Ishikawa (cell line): ENCODE measurements around the gene TMBIM6.
A peak's percentile ranks its signal among the peaks of the same experiment; 100 is the strongest.

Experiments used
- CEBPB ChIP-seq: IDR thresholded peaks from 2 replicates; pipeline ENCODE4 v1.6.1; 2012
- CREB1 ChIP-seq: IDR thresholded peaks from 2 replicates; pipeline ENCODE4 v1.6.1; 2012; ENCODE audit warnings: low read depth
- EGR1 ChIP-seq: IDR thresholded peaks from 2 replicates; pipeline ENCODE4 v1.6.1; 2012
- EP300 ChIP-seq: IDR thresholded peaks from 2 replicates; pipeline ENCODE4 v1.6.1; 2012; ENCODE audit warnings: borderline replicate concordance
- FOXM1 ChIP-seq: IDR thresholded peaks from 2 replicates; pipeline ENCODE4 v1.6.1; 2012; ENCODE audit warnings: low read depth, borderline replicate concordance
- NFIC ChIP-seq: IDR thresholded peaks from 2 replicates; pipeline ENCODE4 v1.6.1; 2012
- RAD21 ChIP-seq: IDR thresholded peaks from 2 replicates; pipeline ENCODE4 v1.6.1; 2012; ENCODE audit warnings: low read depth
- TAF1 ChIP-seq: IDR thresholded peaks from 2 replicates; pipeline ENCODE4 v1.6.1; 2012; ENCODE audit warnings: low read depth, mild to moderate bottlenecking
- TCF12 ChIP-seq: IDR thresholded peaks from 2 replicates; pipeline ENCODE4 v1.6.1; 2012; ENCODE audit warnings: low read depth
- TEAD4 ChIP-seq: IDR thresholded peaks from 2 replicates; pipeline ENCODE4 v1.6.1; 2012
- USF1 ChIP-seq: IDR thresholded peaks from 2 replicates; pipeline ENCODE4 v1.6.1; 2012
- YY1 ChIP-seq: IDR thresholded peaks from 2 replicates; pipeline ENCODE4 v1.6.1; 2012; ENCODE audit warnings: low read depth
- ZBTB7A ChIP-seq: IDR thresholded peaks from 2 replicates; pipeline ENCODE4 v1.6.1; 2012; ENCODE audit warnings: low read depth
- TF ChIP-seq, protein P1 (sequence below): IDR thresholded peaks from 2 replicates; pipeline ENCODE4 v1.6.1; 2012; ENCODE audit warnings: low read depth, mild to moderate bottlenecking
- TF ChIP-seq, protein P2 (sequence below): IDR thresholded peaks from 2 replicates; pipeline ENCODE4 v1.6.1; 2012

Gene TMBIM6

DNA sequence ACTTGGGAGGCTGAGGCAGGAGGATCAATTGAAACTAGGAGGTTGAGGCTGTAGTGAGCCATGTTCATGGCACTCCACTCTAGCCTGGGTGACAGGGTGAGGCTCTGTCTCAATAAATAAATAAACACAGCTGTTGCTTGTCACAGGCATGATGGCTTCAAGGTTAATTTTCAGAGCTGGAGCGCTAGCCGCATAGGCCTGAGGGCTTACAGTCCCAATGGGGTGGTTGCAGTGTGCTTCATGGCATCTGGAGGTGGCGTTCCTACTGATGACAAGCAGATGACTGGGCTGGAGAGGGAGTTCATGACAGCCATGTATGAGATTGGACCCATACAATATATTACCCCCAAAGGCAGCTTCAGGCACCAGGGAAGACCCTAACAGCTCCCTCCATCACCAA lies 32.5 kb upstream of the TMBIM6 start:
- TF ChIP-seq TAF1, result no peak

DNA sequence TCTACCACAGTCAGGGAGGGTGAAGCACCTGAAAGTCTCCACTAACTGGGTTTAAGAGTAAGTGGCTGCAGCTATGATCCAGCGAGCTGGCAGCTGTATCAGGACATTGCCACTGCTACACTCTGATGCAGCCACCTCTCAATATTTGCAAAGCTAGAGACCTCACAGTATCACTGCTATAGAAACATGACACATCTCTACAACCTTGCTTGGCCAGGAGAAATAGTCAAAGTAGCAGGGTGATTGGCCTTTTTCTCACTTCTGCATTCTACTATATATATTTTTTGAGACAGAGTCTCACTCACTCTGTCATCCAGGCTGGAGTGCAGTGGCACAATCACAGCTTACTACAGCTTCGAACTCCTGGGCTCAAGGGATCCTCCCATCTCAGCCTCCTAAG lies 24.8 kb upstream of the TMBIM6 start:
- TF ChIP-seq RAD21 (no peak), EGR1 (no peak), FOXM1 (no peak), TCF12 (no peak), TAF1 (no peak), EP300 (no peak), TEAD4 (no peak), ZBTB7A (no peak), USF1 (no peak), CEBPB (no peak), YY1 (no peak), CREB1 (no peak), NFIC (no peak)
- TF ChIP-seq, protein P1, sequence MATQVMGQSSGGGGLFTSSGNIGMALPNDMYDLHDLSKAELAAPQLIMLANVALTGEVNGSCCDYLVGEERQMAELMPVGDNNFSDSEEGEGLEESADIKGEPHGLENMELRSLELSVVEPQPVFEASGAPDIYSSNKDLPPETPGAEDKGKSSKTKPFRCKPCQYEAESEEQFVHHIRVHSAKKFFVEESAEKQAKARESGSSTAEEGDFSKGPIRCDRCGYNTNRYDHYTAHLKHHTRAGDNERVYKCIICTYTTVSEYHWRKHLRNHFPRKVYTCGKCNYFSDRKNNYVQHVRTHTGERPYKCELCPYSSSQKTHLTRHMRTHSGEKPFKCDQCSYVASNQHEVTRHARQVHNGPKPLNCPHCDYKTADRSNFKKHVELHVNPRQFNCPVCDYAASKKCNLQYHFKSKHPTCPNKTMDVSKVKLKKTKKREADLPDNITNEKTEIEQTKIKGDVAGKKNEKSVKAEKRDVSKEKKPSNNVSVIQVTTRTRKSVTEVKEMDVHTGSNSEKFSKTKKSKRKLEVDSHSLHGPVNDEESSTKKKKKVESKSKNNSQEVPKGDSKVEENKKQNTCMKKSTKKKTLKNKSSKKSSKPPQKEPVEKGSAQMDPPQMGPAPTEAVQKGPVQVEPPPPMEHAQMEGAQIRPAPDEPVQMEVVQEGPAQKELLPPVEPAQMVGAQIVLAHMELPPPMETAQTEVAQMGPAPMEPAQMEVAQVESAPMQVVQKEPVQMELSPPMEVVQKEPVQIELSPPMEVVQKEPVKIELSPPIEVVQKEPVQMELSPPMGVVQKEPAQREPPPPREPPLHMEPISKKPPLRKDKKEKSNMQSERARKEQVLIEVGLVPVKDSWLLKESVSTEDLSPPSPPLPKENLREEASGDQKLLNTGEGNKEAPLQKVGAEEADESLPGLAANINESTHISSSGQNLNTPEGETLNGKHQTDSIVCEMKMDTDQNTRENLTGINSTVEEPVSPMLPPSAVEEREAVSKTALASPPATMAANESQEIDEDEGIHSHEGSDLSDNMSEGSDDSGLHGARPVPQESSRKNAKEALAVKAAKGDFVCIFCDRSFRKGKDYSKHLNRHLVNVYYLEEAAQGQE, result no peak
- TF ChIP-seq, protein P2, sequence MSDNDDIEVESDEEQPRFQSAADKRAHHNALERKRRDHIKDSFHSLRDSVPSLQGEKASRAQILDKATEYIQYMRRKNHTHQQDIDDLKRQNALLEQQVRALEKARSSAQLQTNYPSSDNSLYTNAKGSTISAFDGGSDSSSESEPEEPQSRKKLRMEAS, result no peak

DNA sequence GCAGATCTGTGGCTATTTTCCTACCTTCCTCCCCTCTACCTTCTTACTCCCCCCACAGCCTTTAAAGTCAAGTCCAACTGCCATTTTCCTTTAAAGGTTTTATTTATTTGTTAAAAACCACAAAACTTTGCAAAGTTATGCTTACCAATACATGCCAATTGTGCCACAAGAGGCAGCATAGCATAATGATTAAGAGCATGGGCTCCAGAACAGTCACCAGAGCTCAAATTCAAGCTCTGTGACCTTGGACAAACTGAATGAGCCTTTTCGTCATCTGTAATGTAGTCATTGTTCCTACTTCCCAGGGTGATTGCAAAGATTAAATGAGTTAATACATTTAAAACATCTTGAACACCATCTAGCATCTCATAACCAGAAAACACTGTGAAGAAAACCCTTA lies 21.1 kb upstream of the TMBIM6 start:
- TF ChIP-seq RAD21, result 0 out of 2 replicates have a peak, but pooled peaks have one; percentile 12
- TF ChIP-seq, protein P1, result no peak

- TF ChIP-seq CREB1 (no peak), CEBPB (peak; percentile 26; the same call in 1 of the 2 replicates)
Observed at GRCh38 chr12:49728446-49728845, 12.9 kb upstream of the TMBIM6 start.

GRCh38 chr12:49730050-49730449 lies 11.3 kb upstream of the TMBIM6 start:
- no peak for TF ChIP-seq TEAD4

DNA sequence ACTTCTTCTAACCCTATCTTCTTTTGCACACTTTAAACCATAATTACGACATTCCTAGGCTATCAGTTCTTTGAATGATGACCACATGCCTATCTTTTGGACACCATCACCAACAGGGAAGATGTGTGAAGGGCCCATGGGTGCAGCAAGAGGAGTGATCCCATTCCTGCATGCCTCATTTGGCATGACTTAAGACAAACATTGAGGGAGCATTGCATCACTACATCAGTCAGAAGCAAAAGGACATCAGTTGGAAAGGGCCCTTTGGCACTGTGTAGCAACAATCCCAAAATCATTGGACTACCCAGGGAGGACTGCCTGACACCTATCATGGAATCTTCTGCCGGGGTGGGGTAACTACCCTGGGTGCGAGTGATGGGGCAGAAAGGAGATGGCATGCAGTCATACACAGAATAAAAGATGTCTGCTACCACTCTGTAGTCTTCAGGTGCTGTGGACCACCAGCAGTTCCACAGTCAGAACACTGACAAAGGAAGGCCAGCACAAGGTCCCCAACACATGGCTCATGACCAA lies 10.7 kb upstream of the TMBIM6 start:
- TF ChIP-seq CREB1 (no peak), TEAD4 (no peak), ZBTB7A (no peak), NFIC (no peak), FOXM1 (no peak), YY1 (no peak), TCF12 (no peak), CEBPB (no peak), EGR1 (no peak), RAD21 (no peak), USF1 (no peak), TAF1 (no peak), EP300 (no peak)
- TF ChIP-seq, protein P2, result no peak
- TF ChIP-seq, protein P1, result no peak
